Cardiac fibroblast (primary cell): ENCODE data around the gene MAB21L4.
A peak's percentile ranks its signal among the peaks of the same experiment; 100 is the strongest.

ENCODE experiments used
- DNase-seq, 2 donors: peaks; one replicate each; pipeline versions ENCODE4 v3.0.0 to v3.0.0-alpha.2; 2010; ENCODE audit warnings: low read depth in 2 of 2
- H3K4me3 ChIP-seq, 2 donors: replicated peaks in 1 of 2; 1 replicate in 1 of 2; 2 replicates in 1 of 2; pipeline ENCODE4 v1.5.1; 2011; ENCODE audit warnings: low read depth in 2 of 2, low read length in 2 of 2, mild to moderate bottlenecking in 2 of 2, moderate library complexity in 1 of 2
- TF ChIP-seq, protein P1 (sequence below): IDR thresholded peaks from one replicate; pipeline ENCODE4 v1.5.1; 2011; ENCODE audit warnings: low read depth, mild to moderate bottlenecking, low read length, inconsistent platforms

MAB21L4 gene

DNA sequence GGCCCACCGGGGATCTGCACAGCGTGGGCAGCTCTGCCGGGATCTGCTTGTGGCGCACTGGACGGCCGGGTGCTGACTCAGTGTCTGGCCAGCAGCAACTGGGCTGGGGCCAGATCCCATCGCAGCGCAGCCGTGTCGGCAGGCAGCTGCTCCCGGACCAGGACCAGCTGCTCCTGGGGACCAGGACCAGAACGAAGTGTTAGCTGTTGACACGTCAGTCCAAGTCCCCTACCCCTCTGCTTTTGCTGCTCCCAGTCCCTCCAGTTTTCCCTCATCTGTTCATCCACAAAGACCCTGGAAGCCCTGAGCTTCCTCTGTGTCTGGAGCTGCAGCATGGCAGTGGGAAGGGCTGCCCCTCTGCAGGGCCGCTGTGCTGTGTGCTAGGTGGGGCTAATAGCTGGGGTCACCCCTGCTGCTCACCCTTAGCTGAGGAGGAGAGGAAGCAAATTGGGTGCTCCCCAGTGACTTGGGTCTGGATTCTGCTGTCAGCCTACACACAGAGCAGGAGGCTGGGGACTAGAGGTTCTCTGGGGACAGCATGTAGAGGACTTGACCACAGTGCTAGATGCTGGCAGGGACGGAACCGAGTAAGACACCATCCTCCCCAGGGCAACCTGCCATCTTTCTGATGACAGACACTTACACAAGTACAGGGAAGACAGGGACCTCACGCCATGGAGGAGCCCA lies 59.0 kb downstream of the MAB21L4 start:
- H3K4me3 ChIP-seq, result no peak overlapping the region
- TF ChIP-seq, protein P1, sequence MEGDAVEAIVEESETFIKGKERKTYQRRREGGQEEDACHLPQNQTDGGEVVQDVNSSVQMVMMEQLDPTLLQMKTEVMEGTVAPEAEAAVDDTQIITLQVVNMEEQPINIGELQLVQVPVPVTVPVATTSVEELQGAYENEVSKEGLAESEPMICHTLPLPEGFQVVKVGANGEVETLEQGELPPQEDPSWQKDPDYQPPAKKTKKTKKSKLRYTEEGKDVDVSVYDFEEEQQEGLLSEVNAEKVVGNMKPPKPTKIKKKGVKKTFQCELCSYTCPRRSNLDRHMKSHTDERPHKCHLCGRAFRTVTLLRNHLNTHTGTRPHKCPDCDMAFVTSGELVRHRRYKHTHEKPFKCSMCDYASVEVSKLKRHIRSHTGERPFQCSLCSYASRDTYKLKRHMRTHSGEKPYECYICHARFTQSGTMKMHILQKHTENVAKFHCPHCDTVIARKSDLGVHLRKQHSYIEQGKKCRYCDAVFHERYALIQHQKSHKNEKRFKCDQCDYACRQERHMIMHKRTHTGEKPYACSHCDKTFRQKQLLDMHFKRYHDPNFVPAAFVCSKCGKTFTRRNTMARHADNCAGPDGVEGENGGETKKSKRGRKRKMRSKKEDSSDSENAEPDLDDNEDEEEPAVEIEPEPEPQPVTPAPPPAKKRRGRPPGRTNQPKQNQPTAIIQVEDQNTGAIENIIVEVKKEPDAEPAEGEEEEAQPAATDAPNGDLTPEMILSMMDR, result no peak
- peak; percentile 60 to 73 for DNase-seq
